ENCODE data around the gene CCDC192.

- TF ChIP-seq CTCF (IDR thresholded peaks at IDR 0.05; ENCODE audit: extremely low read depth in 1 of 2, insufficient read depth in 1 of 2, low read depth in 1 of 2, low read length in 2 of 2) (no peak), FOS (IDR thresholded peaks at IDR 0.05; ENCODE audit: borderline replicate concordance, insufficient read depth, low read length) (no peak), EZH2 (IDR thresholded peaks at IDR 0.05; ENCODE audit: borderline replicate concordance, low read depth, low read length, severe bottlenecking) (no peak), MAX (IDR thresholded peaks at IDR 0.05; ENCODE audit: insufficient read depth, insufficient read length) (no peak), MYC (IDR thresholded peaks at IDR 0.05; ENCODE audit: low read depth, low read length) (no peak), POLR2AphosphoS5 (IDR thresholded peaks at IDR 0.05; ENCODE audit: insufficient read depth, low read depth, low read length) (no peak), POLR2A (IDR thresholded peaks at IDR 0.05; ENCODE audit: low read depth, low read length) (no peak), GATA2 (IDR thresholded peaks at IDR 0.05; ENCODE audit: insufficient read depth, insufficient read length, low read depth, low read length) (no peak)
Observed at GRCh38 chr5:127924606-127925005, 221.4 kb downstream of the CCDC192 start.

Data from endothelial cell of umbilical vein (primary cell).